Stimulated activated CD8-positive, alpha-beta memory T cell treated with anti-CD3 and anti-CD28 coated beads, Interleukin-4, amount 100 ng/mL, for 48 hours (primary cell): ENCODE data around the gene RRAS.
"Not testable (repeated sequence)": the region's sequence is repeated elsewhere in the genome, so short reads cannot be mapped to it uniquely, and the experiment has no call there.

ENCODE experiments used
- DNase-seq: peaks from one replicate; pipeline ENCODE4 v3.0.0-alpha.2; 2020

RRAS gene

GRCh38 chr19:49652551-49653465, 12.9 kb upstream of the RRAS start:
- no peak for DNase-seq

GRCh38 chr19:49651820-49652550, 12.0 kb upstream of the RRAS start:
- no peak for DNase-seq

GRCh38 chr19:49651029-49651819, 11.3 kb upstream of the RRAS start:
- DNase-seq: no peak

DNA sequence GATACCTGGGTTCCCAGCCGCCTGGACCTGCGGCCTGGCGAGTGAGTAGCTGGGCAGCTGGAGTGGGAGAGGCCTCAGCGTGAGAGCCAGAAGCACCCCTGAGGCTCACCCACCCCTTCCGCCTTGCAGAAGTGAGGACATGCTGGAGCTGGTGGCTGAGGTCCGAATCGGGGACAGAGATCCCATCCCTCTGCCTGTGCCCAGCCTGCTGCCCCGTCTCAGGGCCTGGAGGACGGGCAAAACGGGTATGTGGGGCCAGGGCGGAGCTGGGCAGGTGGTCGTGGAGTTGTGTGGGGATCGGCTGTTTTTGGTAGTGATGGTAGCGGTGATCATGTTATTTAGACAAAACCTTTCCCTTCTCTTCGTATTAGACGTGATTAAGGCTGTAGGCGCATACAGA, 6.6 kb upstream of the RRAS start:
- DNase-seq: no peak

- no peak for DNase-seq
Measured at GRCh38 chr19:49645995-49646394, 6.1 kb upstream of the RRAS start.

DNA sequence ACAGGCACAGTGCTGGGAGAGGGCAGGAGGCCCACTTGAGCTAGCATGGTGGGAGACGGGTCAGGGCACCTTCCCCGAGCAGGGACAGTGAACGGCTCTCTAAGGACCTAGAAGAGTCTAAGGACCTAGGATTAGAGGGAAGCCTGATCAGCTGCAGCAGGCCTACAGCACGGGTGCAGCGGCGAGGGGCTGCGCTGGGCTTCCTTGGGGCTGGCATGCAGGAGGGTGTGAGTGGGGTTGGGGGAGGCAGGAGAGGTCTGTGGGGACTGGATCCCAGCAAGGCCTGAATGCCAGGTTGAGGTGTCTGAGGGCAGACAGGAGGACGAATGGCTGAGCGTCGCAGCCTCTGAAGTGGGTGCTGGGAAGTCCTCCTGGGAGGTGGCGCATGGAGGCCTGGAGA, 5.6 kb upstream of the RRAS start:
- no peak for DNase-seq

DNA sequence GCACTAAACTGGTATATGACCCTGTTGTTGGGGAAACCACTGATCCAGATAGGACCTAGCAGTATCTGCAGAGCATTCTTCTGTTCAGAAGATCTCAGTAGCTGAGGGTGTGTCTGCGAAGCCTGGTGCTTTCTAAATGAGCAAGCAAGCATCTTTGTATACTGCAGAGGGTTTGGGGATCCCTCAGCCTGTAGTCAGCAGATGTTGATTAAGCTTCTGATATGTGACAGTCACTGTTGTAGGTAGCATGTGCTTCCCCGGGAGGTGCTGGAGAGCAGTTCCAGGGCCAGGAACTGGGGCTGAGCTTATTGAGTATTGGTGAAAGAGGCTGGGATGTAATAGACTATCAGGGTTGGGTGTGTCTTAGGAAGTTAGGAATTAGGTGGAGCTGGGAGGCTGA, 3.5 kb upstream of the RRAS start:
- DNase-seq: no peak

DNA sequence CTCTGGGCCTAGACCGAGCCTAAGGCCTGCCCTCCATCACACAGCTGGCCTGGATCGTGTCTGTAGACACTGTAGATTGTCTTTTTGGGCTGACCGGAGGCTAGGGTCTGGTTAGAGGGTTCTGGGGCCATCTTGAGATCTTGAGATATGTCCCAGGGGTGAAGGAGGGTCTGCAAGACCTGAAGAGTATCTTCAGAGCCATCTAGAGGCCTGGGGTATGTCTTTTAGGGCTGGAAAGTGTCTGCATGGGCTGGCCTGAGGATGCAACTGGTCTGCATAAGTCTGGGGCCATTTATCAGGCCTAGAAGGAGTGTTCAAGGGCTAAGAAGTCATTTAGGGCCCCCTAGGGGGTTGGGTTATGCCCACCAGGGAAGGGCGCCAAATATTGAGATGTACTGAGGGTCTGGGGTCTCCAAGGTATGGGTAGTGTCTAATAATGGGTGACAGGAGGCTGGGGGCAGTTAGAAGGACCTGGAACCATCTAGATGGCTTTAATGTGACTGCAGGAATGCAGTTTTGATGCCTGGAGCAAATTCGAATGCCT, 2.6 kb upstream of the RRAS start:
- no peak for DNase-seq

DNA sequence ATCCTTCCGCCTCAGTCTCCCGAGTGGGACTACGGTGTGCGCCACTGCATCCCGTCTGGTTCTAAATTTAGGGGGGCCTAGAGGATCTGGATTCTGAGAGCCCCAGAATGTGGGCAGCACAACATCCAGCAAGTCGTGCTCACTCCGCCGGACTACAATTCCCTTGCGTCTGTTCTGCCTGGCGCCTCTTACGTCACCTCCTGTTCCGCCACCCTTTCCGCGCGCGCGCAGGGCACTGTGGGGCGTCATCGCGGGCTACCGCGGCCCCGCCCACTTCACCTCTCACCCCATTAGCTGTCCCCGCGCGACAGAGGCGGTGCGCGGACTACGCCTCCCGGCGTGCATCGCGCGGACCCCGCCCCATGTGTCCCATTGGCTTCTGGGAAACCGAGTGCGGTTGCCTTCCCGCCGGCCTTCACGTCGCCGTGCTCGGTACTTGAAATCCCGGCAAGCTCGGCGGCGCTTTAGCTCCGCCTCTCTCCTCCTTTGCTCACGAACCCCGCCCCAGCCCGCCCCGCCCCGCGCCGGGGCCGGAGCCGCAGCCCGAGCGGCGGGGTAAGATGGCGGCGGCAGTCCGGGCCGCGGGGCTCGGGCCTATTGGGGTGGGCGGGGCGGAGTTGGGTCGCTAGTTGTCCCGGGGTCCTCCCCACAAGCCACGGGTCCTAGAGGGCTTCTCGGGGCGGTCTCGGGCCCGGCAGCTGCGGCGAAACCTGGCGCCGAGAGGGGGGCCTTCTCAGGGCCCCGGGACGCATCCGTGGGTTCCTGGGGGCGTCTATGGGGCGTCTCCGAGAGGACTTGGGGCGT, 1.9 kb upstream of the RRAS start, which contains the start of gene SCAF1:
SCAF1 (plus strand) TSS at position 522 of the 804 bp plus-strand sequence. CDS start 2,818 bp downstream, outside the sequence.
- DNase-seq: peak; percentile 99

DNA sequence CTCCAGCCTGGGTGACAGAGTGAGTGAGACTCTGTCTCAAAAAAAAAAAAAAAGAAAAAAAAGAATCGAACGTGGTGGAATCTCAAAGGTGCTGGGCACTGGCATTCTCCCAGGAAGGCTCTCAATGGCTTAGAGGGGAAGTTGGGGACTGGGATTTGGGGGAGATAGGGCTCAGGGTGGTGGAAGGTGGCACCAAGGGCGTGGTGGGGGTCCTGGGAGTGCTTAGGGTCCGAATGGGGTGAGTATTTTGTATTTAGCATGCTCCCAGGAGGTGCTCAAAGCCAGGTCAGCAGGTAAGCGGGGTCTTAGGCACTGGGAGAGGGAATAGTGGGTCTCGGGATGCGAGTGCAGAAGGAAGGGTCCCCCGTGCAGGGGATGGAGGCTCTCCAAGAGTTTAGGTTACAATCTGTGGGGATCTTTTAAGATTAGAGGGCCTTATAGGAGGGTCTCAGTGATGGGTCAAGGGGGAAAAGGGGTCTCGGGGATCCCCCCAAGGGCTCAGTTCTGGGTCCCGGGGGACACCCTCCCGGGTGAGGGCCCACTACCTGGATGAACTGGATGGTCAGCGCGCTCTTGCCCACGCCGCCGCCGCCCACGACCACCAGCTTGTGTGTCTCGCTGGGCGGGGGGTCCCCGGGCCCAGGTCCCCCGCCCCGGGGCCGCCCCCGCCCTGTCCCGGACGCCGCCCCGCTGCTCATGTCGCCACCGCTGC, 386 bp downstream of the RRAS start:
- no peak for DNase-seq

GRCh38 chr19:49637821-49638738, 1.9 kb downstream of the RRAS start:
- DNase-seq: no peak

DNA sequence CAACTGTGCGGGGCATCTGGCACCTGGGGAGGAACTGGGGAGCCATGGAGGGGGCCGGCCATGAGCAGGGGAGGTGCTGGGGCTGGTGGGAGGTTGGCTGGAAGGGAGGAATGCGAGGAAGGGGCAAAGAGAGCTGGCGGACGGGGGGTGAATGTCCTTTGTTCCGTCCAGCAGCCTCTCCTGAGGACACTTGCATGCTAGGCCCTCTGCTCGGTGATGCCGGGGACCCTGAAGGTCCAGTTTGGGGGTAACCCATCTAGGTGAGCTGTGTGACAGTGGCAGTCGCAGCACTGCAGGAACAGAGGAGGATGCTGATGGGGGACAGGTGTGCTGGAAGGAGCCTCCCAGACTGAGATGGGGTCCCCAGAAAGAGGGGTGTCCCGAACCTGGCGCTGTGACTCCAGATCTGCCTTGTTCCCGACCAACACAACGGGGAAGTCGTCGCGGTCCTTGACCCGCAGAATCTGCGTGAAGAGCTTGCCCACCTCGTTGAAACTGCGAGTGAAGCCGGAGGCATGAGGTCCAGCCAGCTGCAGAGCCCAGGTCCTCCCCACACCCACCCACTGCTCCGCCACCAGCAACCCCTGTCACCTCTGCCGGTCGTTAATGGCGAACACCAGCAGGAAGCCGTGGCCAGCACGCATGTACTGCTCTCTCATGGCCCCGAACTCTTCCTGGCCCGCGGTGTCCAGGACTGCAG, 3.6 kb downstream of the RRAS start:
- DNase-seq: no peak

- DNase-seq: no peak
Measured at GRCh38 chr19:49635530-49636232, 4.3 kb downstream of the RRAS start.

DNA sequence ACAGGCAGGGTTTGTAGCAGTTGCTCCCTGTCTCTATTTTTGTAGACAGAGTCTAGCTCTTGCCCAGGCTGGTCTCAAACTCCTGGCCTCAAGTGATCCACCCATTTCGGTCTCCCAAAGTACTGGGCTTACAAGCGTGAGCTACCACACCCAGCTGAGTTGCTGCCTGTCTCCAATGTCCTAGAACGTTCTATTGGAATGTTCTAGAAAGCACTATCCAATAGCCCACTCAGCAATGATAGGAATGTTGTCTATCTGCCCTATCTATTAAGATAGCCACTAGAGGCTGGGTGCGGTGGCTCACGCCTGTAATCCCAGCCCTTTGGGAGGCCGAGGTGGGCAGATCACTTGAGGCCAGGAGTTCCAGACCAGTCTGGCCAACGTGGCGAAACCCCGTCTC, 6.7 kb downstream of the RRAS start:
- DNase-seq: not testable (repeated sequence)

- DNase-seq: no peak
Measured at GRCh38 chr19:49632576-49632975, 7.4 kb downstream of the RRAS start.

DNA sequence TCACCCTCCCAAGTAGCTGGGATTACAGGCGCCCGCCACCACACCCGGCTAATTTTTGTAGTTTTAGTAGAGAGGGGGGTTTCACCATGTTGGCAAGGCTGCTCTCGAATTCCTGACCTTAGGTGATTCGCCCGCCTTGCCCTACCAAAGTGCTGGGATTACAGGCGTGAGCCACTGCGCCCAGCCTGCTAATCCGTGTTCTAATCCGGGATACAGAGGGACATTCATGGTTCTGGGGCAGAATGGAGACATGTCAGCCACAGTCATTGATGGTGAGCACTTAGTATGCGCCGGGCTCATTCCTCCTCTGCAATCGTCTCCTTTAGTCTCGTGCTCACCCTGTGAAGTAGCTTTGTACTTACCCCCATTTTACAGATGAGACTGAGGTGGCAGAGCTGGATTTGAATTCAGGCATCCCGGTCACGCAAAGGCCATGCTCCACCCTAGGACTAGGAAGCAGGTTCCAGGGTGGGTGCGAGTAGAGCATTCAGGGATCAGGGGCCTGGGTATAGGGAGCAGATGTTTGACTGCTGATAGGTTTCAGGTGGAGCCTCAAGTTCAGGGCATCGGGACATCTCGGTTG, 8.2 kb downstream of the RRAS start:
- no peak for DNase-seq

GRCh38 chr19:49631014-49631588, 8.8 kb downstream of the RRAS start:
- DNase-seq: no peak

GRCh38 chr19:49629659-49630058, 10.3 kb downstream of the RRAS start:
- DNase-seq: no peak
